Neural crest cell (in vitro differentiated cells): Measurements from ENCODE around the gene BICD2. TPM values are rescaled to one million over a fixed set of nuclear protein-coding genes. Genes with fewer than 3 reads are reported as not detected.
A peak's percentile ranks its signal among the peaks of the same experiment; 100 is the strongest.

ENCODE experiments used
- DNase-seq: peaks from one replicate; pipeline ENCODE4 v3.0.0; 2021; ENCODE audit warnings: low read depth, mixed read lengths, low spot score
- H3K27ac Mint-ChIP-seq: one replicate; pipeline ENCODE4 v1.8.0; 2021; ENCODE audit warnings: mild to moderate bottlenecking, mixed read lengths; ENCODE audit not compliant: unreplicated experiment
- H3K27me3 Mint-ChIP-seq: 2 replicates; pipeline ENCODE4 v1.8.0; 2021; ENCODE audit warnings: low read depth, mild to moderate bottlenecking, mixed read lengths
- H3K36me3 Mint-ChIP-seq: 2 replicates; pipeline ENCODE4 v1.8.0; 2021; ENCODE audit warnings: low read depth, mild to moderate bottlenecking, mixed read lengths
- H3K4me1 Mint-ChIP-seq: 2 replicates; pipeline ENCODE4 v1.8.0; 2021; ENCODE audit warnings: mixed read lengths
- H3K4me3 Mint-ChIP-seq: one replicate; pipeline ENCODE4 v1.8.0; 2021; ENCODE audit warnings: mild to moderate bottlenecking, mixed read lengths
- H3K9me3 Mint-ChIP-seq: 2 replicates; pipeline ENCODE4 v1.8.0; 2021; ENCODE audit warnings: mixed read lengths
- total RNA-seq: library from RNA; stranded (reverse); gene quantifications from 2 replicates; pipeline ENCODE4 v1.2.1, GENCODE V29; 2021
- TF ChIP-seq, protein P1 (sequence below): fragments of 200-600 bp; sonication (generic); conservative IDR thresholded peaks from 2 replicates; pipeline ENCODE4 v1.5.0; 2021; ENCODE audit warnings: antibody characterized with exemption, mild to moderate bottlenecking

The BICD2 gene
- total RNA-seq, 1 donor from 2014 or later: 41.5 TPM

DNA sequence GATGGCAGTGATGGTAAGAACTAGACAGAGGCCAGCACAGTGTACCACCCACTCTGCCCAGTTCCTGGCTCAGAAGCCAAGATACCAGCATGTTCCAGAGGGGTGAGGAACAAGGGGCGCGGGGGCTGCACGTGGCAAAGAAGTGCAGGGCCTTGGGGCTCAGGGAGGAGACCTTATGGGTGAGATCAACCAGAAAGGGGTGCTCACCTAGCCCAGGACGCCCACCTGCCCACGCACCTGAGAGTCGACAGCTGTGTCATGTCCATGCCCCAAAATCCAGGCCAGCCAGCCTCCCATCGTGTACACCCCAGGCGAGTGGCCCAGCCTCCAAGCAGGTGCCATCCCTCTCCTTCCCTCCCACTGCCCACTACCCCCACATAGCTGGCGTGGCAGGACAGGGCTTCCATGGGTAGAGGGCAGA is 34.9 kb downstream of the BICD2 start:
- no peak overlapping the region for H3K4me3 Mint-ChIP-seq
- no peak overlapping the region for H3K27ac Mint-ChIP-seq
- H3K36me3 Mint-ChIP-seq: peaks cover 2% of the 10 kb centered on the region
- TF ChIP-seq, protein P1, sequence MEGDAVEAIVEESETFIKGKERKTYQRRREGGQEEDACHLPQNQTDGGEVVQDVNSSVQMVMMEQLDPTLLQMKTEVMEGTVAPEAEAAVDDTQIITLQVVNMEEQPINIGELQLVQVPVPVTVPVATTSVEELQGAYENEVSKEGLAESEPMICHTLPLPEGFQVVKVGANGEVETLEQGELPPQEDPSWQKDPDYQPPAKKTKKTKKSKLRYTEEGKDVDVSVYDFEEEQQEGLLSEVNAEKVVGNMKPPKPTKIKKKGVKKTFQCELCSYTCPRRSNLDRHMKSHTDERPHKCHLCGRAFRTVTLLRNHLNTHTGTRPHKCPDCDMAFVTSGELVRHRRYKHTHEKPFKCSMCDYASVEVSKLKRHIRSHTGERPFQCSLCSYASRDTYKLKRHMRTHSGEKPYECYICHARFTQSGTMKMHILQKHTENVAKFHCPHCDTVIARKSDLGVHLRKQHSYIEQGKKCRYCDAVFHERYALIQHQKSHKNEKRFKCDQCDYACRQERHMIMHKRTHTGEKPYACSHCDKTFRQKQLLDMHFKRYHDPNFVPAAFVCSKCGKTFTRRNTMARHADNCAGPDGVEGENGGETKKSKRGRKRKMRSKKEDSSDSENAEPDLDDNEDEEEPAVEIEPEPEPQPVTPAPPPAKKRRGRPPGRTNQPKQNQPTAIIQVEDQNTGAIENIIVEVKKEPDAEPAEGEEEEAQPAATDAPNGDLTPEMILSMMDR: no peak
- H3K27me3 Mint-ChIP-seq: no peaks in the 10 kb centered on the region
- no peaks in the 10 kb centered on the region for H3K9me3 Mint-ChIP-seq
- peaks cover 41% of the 10 kb centered on the region for H3K4me1 Mint-ChIP-seq
- no peak for DNase-seq

DNA sequence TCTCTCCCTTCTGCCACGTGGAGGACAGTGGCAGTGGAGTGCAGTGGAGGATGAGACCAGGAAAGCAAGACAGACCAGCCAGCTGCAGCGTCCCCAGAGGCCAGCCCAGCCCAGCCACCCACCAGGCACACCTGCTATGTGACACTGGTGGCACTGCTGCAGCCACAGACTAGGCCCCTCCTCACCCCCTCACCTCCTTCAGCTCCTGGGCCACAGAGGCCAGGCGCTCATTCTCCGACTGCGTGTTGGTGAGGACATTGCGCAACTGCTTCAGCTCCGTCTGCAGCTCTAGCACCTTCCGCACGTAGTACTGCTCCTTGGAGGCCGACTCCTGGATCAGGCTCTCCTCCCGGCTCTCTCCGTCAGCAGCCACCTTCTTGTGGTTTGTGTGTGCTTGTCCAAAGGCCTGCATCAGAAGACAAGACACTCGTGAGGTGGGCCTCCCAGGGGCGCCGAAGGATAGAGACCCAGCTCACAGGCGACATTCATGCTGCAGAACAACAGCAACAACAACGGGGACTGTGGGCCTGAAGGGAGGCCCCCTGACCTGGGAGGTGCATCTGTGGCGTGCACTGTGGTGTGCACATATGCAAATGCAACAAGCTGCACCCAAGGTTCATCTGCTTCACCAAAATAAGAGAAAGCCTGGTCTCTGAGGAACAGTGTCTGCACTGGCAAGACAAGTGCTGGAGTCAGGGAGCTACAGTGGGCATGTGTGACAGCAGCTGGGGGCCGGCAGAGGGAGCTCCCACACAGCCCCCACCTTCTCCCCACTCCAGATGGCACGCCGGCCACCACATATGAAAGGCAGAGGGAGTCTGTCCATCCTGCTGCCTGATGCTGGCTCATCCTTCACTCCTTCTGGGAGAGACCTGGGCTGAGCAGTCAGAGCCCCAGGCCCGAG is 35.5 kb downstream of the BICD2 start:
- TF ChIP-seq, protein P1: peak; percentile 43
- no peak overlapping the region for H3K4me3 Mint-ChIP-seq
- no peak overlapping the region for H3K27ac Mint-ChIP-seq
- H3K9me3 Mint-ChIP-seq: no peaks in the 10 kb centered on the region
- H3K4me1 Mint-ChIP-seq: peaks cover 45% of the 10 kb centered on the region
- no peaks in the 10 kb centered on the region for H3K27me3 Mint-ChIP-seq
- H3K36me3 Mint-ChIP-seq: peaks cover 2% of the 10 kb centered on the region
- no peak for DNase-seq

DNA sequence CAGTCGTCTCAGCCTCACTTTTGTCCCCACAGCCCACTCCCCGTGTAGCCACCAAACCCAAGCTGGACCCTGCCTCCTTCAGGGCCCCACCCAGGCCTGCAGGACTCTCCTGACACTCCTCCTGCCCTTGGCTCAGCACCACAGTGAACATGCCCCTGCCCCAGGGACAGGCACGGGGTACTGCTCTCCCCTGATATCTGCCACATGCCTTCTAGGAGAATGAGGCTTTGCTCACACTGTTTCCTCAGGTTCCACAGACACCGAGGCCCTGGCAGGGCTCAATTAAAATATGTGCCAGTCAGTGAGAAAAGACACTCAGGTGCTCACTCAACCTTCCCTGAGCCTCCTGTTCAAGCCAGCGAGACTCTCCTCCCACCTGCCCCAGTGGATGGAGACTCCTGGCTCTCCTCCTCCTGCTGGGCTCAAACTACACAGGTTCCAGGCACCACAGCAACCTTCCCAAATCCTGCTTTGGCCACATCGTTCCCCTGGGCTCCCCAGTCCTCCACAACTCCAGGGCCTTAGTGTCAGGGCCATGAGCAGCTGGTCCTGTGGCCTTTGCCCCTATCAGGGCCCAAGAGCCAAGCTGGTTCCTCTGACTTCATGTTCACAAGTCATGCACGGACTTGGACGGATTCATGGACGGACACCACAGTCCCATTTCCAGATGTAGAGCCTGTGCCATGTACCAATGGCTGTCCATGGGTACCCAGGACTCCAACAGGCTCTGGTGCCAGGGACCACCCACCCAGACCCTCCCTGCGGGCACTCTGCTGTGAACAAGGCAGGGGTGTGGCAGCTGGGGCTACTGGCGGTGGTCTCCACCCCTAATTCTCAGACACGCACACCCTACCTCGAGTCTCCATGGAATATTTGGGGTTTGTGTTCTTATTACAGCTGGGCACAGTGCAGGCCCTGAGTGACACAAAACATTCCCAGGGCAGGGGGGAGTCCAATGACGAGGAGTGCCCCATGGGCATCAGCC is 36.6 kb downstream of the BICD2 start:
- H3K27me3 Mint-ChIP-seq: no peaks in the 10 kb centered on the region
- H3K36me3 Mint-ChIP-seq: peaks cover 2% of the 10 kb centered on the region
- DNase-seq: no peak
- no peaks in the 10 kb centered on the region for H3K9me3 Mint-ChIP-seq
- TF ChIP-seq, protein P1: no peak
- peaks cover 56% of the 10 kb centered on the region for H3K4me1 Mint-ChIP-seq
- no peak overlapping the region for H3K4me3 Mint-ChIP-seq
- H3K27ac Mint-ChIP-seq: peak overlapping the region; percentile 35

DNA sequence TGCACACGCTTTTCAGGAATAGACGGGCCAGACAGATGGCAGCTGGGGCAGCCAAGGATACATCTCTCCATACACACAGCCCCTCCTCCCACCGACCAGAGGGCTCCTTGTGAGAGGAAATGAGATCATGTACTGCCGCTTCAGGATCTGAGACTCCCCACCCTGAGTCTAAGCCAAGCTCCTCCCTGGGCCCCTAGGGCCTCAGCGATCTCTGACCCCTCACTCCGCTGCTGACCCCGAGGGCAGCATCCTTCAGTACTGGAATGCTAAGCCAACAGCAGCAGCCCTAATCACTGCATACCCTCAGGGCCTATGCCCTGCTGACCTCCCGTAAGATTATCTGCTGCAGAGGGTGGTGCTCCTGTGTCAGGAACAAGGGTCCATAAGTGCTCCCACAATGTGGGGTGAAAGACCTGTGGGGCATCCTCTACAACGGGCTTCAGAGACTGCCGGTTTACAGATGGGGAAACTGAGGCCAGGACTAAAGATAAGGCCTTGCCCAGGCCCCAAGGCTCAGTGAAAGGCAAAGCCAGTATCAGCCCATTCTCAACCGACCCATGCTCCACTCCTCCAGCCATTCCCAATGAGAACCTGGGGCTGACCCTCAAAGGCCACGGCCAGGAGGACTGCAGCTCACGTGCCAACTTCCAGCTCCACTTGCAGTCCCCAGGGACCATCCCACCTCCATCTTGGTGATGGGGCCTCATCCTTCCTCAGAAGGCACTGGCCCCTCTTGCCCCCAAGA is 37.5 kb downstream of the BICD2 start:
- Mint-ChIP-seq H3K4me3 (peak overlapping the region; percentile 55), H3K4me1 (peaks cover 57% of the 10 kb centered on the region), H3K27ac (peak overlapping the region; percentile 81), H3K36me3 (no peaks in the 10 kb centered on the region), H3K9me3 (no peaks in the 10 kb centered on the region), H3K27me3 (no peaks in the 10 kb centered on the region)
- TF ChIP-seq, protein P1: no peak
- peak; percentile 52 for DNase-seq

DNA sequence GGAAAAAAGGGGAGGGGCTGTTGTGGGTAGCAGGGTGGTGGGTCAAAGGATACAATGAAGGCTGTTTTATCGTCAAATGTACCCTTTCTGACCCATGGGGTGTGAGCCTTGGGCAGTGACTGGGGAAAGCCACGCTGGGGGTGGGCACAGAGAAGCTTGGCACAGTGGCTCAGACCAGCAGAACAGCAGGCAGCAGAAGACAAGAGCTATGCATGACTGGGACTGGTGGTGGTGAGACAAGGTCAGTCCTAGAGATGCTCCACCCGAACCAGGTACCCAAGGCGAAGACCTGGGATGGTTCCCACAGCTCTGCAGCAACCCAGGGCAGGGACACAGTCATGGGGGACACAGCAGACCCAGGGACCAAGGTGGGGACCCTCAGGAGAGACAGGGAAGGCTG is 38.3 kb downstream of the BICD2 start:
- no peak for DNase-seq
- Mint-ChIP-seq H3K4me1 (peaks cover 57% of the 10 kb centered on the region), H3K4me3 (no peak overlapping the region), H3K36me3 (no peaks in the 10 kb centered on the region), H3K27ac (peak overlapping the region; percentile 88), H3K27me3 (no peaks in the 10 kb centered on the region), H3K9me3 (no peaks in the 10 kb centered on the region)
- TF ChIP-seq, protein P1: no peak
